NCI-H526 (cell line): Measurements from ENCODE around the gene GNB1L.
"Not testable (repeated sequence)": the region's sequence is repeated elsewhere in the genome, so short reads cannot be mapped to it uniquely, and the experiment has no call there.

ENCODE experiments used
- DNase-seq, 2 experiments: peaks; one replicate each; lab custom pipeline; 2025; lab: John Stamatoyannopoulos, UW

GNB1L gene

GRCh38 chr22:19889951-19890350, 35.3 kb upstream of the GNB1L start:
- no peak for DNase-seq

DNA sequence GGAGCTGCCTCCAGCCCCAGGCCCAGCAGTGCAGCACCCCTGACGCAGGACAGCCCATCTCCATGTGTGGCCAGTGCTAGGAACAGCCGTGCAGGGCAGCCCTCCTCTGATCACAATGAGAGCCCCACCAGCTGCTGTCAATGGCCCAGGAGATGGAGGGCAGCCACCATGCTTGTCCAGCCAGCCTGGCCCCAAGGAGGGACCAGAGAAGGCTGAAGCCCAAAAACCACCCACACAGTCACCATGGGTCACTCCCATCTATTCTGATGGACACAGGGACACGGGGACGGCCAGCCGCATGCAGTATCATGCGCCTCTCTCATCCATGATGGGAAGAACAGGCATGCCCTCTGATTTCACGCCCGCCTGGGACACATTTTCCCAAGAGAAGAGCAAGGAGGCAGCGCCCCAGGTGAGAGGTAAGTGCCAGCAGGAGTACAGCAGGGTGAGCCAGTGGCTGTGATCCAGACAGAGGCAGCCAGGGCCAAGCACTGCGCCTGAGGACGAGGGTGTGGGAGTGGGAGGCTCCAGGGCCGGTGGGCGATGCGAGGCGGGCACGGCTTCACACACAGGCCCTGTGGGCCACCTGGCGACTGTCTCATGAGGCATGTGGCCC, 33.6 kb upstream of the GNB1L start:
- no peak for DNase-seq

GRCh38 chr22:19887256-19887985, 32.7 kb upstream of the GNB1L start:
- no peak for DNase-seq

GRCh38 chr22:19886605-19887255, 32.1 kb upstream of the GNB1L start:
- DNase-seq, result no peak

DNA sequence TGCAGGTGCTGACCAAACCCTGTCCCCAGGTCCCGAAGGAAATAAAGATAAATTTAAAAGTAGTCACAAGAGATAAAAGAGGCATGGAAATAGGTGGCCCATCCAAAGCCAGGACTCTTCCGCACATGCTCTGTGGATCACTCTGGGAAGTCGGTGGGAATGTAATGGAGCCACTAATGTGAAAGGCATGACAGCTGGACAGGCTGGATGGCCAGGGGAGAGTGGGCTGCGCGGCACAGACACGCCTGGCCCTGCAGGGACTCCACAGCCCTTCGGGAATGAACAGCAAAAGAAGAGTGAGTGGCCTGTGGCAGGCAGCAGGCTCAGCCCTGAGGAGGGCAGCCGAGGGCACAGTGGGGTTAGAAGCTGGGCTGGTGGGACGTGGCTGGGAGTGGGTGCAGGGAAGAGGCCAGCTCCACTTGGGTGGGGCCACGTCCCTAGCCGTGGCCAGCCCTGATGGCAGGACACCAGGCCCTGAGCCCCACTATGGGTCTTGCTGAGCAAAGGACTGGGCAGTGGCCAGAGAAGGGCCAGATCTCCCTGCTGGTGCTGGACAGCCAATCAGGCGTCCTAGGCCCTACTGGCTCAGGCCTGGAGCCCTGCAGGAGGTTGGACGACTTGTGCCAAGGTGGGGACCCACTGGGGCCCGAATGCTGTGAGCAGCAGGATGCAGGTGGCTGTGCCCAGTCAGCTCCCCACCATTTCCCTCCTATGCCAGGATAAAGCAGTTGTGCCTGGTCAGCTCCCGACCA, 31.3 kb upstream of the GNB1L start:
- DNase-seq, result no peak

DNA sequence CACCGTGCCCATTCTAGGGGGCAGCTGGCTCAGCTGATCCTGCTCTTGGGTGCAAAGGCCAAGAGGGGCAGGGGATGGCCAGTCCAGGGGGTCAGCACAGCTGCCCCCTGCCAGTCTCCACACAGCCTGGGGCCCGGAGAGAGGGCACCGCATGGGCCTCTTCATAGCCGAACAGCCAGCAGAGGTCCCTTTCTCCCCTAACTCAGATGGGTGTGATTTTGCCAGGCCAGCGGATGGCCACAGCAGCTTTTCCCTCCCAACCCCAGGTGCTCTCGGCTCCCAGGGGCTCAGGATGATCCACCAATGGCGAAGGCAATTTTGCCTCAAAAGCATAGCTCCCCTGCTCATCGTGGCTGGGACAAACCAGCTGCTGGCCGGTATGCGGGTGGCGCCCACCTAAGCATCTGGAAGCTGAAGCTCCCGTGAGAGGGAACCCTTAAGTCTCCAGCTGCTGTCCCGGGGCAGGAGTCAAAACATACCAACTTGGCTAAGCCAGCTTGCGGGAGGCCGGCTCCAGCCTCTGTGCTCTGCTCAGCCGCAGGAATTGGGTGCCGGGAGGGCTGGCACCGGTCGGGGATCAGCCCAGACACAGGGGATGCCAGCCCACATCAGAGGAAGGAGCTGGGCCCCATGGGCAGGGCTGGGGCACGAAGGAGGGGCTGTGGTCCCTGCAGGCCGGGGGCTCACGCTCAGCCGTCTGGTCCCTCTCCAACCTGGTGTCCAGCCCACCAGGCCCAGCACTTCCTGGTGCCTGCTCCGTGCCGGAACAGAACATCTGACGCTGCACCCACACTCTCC, 30.5 kb upstream of the GNB1L start:
- DNase-seq, result no peak

GRCh38 chr22:19884161-19884953, 29.7 kb upstream of the GNB1L start:
- no peak for DNase-seq

- DNase-seq, result not testable (repeated sequence)
Measured at GRCh38 chr22:19883446-19883845, 28.8 kb upstream of the GNB1L start.

DNA sequence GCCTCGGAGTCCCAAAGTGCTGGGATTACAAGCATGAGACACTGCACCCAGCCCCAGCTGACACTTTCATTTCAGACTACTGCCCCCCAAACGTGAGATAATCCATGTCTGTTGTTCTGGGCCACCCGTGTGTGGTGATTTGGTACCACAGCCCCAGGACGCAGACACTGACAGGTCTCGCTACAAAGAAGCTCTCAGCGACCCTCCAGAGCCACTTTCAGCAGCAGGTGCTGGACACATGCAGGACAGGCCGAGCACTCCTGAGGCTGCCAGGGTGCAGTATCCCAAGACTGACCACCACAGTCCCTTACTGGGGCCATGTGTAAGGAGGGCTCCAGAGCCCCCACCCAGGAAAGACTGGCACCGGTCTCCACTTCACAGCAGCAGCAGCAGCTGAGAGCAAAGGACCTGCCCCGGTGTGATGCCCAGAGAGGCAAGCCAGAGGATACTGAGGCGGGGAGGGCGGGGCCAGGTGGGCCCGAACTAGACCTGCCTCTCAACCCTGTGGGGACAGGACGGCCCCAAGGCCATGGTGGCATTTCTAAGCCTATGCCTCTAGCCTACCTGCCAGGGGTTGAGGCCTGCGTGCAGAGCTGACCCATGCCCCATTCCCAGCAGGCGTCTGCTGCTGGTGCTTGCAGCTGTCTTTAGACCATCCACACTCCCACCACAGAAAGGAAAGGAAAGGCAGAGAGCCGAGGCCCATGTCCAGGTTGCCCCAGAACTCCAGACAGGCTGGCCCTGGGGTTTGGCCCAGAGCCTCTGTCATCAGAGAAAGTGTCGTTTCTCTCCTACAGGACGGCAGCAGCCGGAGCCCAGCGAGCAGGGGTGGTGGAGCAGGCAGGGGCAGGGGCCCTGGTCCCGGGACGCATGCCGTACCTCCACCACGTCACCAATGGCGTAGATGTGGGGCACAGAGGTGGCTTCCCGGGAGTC, 28.0 kb upstream of the GNB1L start:
- no peak for DNase-seq

GRCh38 chr22:19880786-19881569, 26.3 kb upstream of the GNB1L start:
- no peak for DNase-seq

GRCh38 chr22:19879992-19880785, 25.5 kb upstream of the GNB1L start:
- no peak for DNase-seq

DNA sequence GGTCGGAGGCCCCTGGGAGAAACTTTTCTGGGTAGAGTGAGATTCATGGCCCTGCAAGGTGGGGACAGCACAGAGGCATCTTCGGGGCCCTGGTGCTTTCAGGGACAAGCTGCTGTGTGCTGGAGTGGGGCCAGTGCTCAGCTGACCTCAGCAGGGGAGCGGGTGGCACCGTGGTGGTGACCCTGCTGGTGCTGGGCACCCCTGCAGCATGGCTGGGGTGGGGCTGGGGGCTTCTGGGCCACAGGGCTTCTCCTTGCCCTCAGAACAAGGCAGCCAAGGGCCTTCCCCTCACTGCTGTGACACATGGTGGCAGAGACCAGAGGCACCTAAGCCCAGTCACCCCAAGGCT, 24.9 kb upstream of the GNB1L start:
- DNase-seq, result no peak

DNA sequence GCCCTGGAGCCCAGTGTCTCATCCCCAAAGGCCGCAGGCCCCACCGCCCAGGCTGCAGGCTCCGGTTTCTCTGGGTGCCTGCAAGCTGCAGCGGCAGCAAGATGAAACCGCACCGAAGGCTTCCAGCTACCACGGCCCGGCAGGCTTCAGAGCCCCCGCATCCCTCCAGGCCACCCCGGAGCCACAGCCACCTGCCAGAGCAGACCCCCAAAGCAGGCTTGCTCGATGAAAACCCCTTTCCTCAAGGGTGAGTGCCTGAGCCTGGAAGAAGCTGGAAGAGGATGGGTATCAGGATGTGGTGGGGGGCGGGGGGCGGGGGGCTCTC, 24.5 kb upstream of the GNB1L start:
- DNase-seq, result no peak

- DNase-seq, result no peak
Measured at GRCh38 chr22:19878461-19879245, 24.0 kb upstream of the GNB1L start.

DNA sequence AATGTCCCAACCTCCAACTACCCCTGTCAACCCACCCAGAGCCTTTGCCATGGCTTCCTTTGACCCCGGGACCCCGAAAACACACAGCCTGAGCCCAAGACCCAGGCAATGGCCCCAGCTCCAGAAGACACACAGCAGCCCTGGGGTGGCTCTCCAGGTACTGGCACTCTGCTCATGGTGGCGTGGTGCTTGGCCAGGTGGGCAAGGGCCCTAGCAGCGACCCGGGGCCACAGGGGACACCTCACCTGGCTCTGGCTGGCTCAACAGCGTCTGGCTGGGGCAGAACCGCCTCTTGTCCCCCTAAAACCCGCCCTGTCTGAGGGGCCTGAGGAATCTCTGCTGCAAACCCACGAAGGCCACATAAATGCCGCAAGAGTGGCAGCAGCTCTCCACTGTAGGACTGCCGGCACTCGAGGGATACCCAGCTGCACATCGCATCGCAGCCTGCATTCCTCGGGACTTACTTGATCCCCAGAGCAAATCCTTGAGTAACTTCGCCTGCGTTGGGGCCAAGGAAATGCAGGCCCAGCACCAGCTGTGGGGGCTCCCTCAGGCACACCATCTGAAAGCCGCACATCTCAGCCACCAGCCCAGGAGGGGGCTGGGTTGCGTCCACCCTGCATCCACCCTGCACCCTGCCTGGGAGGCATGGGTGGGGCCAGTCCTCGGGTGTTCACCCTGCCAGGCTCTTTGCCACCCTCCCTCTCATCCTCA, 23.1 kb upstream of the GNB1L start:
- DNase-seq, result no peak

GRCh38 chr22:19876941-19877625, 22.4 kb upstream of the GNB1L start:
- DNase-seq, result no peak
